HS-27A (cell line): ENCODE results near the gene PCNX1.
"Not testable (repeated sequence)": the region's sequence is repeated elsewhere in the genome, so short reads cannot be mapped to it uniquely, and the experiment has no call there.

ENCODE experiments used
- DNase-seq: peaks from one replicate; pipeline ENCODE4 v3.0.0-alpha.2; 2012; ENCODE audit warnings: low read depth, missing footprints

Gene PCNX1

GRCh38 chr14:70916799-70917198 lies 9.5 kb downstream of the PCNX1 start:
- DNase-seq: no peak

GRCh38 chr14:70917633-70918032 lies 10.4 kb downstream of the PCNX1 start:
- no peak for DNase-seq

DNA sequence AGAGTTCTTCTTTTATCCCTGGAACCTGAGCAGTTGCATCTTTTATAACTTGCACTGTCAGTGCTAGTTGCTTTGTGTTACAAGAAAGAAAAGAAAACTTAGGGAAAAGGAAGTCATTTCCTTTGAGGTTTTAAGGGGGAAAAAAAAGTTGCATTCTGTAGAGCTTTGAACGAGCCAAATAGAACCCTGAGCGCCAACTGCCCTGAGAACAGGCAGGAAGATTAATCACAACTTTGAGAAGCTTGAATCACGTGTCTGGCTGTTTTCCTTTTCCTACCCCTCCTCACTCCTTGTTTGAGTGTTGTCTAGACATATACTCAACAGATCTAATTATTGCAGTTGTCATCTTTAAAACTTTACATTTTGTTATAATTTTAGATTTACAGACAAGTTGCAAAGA lies 12.5 kb downstream of the PCNX1 start:
- no peak for DNase-seq

DNA sequence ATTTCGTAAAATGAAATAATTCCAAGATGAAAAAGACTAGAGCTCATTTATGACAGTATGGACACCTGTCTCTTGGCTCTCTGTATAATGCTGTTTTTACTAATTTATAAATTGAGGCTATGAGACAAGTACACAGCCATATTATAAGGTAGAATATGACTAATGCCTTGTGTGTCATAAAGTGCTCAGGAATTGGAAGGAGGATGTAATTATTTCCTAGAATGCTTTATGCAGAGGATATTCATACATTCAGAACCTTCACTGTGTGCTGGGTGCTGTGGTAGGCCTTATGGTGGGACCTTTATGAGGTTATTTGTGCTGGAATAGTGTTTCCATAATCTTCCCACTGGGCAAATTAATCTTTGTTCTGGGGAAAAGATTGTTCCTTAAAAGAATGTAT lies 13.3 kb downstream of the PCNX1 start:
- DNase-seq: no peak

DNA sequence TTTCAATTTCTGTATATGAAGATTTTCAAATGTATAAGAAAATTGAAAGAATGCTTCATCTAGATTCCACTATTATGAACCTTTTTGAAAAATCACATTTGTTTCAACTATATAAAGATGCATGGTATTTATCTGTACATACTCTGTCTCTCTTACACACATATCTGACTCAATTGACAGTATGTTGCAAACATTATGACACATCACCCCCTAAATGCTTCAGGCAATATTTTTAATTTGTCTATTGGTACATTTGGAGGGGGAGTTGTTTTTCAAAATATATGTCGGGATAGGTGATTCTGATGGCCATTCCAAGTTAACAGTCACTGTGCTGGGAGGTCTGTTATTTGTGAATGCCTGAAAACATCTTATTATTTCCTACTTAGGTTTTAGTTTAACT lies 14.4 kb downstream of the PCNX1 start:
- DNase-seq: no peak

- no peak for DNase-seq
These were observed 17.3 kb downstream of the PCNX1 start for GRCh38 chr14:70924521-70924920.

DNA sequence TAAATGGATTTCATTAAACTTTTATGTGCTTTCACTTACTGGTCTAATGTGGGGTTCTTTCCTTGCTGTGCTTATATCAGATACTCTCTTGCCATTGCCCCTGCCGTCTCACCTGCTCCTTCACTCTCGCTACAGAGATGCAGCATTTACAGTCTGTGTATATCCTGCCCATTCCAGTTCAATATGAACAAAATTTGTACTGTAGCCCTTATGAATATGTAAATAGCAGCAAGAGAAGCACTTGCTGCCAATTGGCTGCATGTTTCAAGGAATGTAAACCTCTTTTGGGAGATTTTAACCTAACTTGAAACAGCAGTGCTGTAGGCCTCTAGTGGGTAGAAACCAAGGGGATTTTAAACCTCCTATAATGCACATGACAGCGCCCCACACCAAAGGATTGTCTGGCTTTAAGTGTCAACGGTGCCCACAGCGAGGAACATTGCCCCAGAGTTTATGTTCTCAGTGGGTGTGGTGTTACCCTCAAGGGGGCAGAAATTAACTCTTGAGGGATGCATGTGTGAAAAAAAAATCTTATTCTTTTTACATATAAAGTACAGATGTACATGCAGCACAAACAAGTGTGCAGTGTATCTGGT lies 19.1 kb downstream of the PCNX1 start:
- DNase-seq: no peak

GRCh38 chr14:70931008-70931407 lies 23.7 kb downstream of the PCNX1 start:
- DNase-seq: no peak

DNA sequence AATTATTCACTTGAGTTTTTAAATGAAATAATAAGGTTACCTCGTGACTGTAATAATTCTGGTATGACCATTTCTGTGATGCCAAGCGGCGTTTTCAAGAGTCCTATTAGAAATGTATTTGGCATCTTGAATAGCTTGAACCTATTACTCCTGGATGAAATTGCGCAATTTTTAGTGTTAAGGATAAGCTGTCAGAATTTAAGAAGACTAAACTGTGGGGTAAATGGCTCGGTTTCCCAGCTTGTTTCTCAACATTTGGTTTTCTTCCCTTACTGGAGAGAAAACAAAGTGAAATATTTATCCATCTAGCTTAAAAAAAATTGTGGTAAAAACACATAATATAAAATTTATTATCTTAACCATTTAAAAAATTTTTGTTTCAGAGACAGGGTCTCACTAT lies 26.8 kb downstream of the PCNX1 start:
- no peak for DNase-seq

DNA sequence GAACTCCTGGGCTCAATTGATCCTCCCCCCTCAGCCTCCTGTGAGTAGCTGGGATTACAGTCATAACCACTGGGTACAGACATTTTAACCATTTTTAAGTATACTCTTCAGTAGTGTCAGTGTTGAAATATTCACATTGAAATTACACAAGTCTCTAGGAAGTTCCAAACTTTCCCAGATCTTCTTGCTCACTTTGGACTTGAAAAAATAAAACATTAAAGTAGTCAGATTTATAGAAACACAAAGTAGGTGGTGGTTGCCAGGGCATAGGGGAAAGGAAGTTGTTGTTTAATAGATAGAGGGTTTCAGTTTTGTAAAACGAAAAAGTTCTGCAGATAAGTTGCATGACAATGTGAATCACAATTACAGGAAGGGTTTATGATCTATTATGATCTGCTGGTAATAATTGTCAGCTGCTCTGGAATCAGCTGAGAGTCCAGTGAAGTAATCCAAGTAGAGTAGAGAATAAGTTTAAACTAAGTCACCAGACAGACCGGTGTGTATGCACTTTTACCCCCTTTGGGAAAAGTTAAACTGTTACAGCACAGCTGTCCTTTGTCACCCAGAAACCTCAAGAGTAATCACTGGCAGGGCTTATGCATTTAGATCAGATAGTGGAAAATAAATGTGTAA lies 27.4 kb downstream of the PCNX1 start:
- DNase-seq: no peak

- DNase-seq: no peak
These were observed 27.9 kb downstream of the PCNX1 start for GRCh38 chr14:70935135-70935534.

- DNase-seq: not testable (repeated sequence)
These were observed 32.4 kb downstream of the PCNX1 start for GRCh38 chr14:70939693-70940092.

DNA sequence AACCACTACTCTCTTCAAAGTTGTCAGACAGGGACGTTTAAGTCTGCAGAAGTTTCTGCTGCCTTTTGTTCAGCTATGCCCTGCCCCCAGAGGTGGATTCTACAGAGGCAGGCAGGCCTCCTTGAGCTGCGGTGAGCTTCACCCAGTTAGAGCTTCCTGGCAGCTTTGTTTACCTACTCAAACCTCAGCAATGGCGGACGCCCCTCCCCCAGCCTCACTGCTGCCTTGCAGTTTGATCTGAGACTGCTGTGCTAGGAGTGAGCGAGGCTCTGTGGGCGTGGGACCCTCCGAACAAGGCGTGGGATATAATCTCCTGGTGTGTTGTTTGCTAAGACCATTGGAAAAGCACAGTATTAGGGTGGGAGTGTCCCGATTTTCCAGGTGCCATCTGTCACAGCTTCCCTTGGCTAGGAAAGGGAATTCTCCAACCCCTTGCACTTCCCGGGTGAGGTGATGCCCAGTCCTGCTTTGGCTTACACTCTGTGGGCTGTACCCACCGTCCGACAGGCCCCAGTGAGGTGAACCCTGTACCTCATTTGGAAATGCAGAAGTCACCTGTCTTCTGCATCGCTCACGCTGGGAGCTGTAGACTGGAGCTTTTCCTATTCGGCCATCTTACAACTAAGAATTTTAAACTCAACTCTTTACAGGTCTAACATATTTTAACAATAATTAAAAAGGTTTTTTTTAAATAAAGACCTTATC lies 34.5 kb downstream of the PCNX1 start:
- not testable (repeated sequence) for DNase-seq

- no peak for DNase-seq
These were observed 35.1 kb downstream of the PCNX1 start for GRCh38 chr14:70942342-70942706.

- DNase-seq: not testable (repeated sequence)
These were observed 35.5 kb downstream of the PCNX1 start for GRCh38 chr14:70942721-70943120.

GRCh38 chr14:70943838-70944237 lies 36.6 kb downstream of the PCNX1 start:
- no peak for DNase-seq

- DNase-seq: no peak
These were observed 40.5 kb downstream of the PCNX1 start for GRCh38 chr14:70947739-70948138.

- no peak for DNase-seq
These were observed 45.2 kb downstream of the PCNX1 start for GRCh38 chr14:70952485-70952884.

- DNase-seq: no peak
These were observed 46.8 kb downstream of the PCNX1 start for GRCh38 chr14:70954068-70954467.

GRCh38 chr14:70955543-70956480 lies 48.6 kb downstream of the PCNX1 start:
- DNase-seq: no peak

GRCh38 chr14:70956511-70956910 lies 49.3 kb downstream of the PCNX1 start:
- DNase-seq: no peak

DNA sequence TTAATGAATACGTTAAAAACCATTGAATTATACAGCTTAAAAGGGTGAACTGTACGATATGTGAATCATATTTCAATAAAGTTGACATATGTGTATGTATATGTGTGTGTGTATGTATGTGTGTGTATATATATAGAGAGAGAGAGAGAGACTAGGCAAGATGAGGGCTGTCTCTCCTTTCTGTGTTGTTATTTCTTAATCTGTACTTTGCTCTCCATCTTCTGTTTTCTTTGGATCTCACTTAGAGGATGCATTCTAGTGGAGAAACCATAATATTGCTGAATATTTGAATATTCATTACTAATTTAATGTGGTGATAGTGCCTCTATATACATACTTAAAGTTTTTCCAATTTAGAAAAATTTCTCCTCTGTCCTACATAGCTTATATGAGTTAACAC lies 50.5 kb downstream of the PCNX1 start:
- no peak for DNase-seq

GRCh38 chr14:70962935-70963334 lies 55.7 kb downstream of the PCNX1 start:
- no peak for DNase-seq
